H9 (cell line): Measurements from ENCODE around the gene GNAS. TPM values are rescaled to one million over a fixed set of nuclear protein-coding genes. Genes with fewer than 3 reads are reported as not detected.

ENCODE experiments used
- DNase-seq: peaks from one replicate; pipeline ENCODE4 v3.0.0-alpha.2; 2017
- H2AFZ ChIP-seq: one replicate; pipeline ENCODE4 v1.6.1; 2013; ENCODE audit warnings: mild to moderate bottlenecking, low read length, control low read depth, moderate library complexity
- H2AK5ac ChIP-seq: 2 replicates; pipeline ENCODE4 v1.6.1; 2013; ENCODE audit warnings: low read length, control low read depth, mixed read lengths; ENCODE audit not compliant: insufficient read length
- H2BK120ac ChIP-seq: one replicate; pipeline ENCODE4 v1.6.1; 2013; ENCODE audit warnings: low read depth, mild to moderate bottlenecking, low read length, control low read depth, inconsistent platforms; ENCODE audit not compliant: poor library complexity, severe bottlenecking
- H2BK12ac ChIP-seq: 2 replicates; pipeline ENCODE4 v1.6.1; 2013; ENCODE audit warnings: low read length, control low read depth, mixed read lengths, low read depth; ENCODE audit not compliant: insufficient read length
- H2BK15ac ChIP-seq: 2 replicates; pipeline ENCODE4 v1.6.1; 2013; ENCODE audit warnings: low read depth, low read length, control low read depth
- H2BK20ac ChIP-seq: one replicate; pipeline ENCODE4 v1.6.1; 2013; ENCODE audit warnings: low read depth, mild to moderate bottlenecking, low read length, control low read depth, inconsistent platforms; ENCODE audit not compliant: poor library complexity, severe bottlenecking
- H2BK5ac ChIP-seq: 2 replicates; pipeline ENCODE4 v1.6.1; 2013; ENCODE audit warnings: low read length, control low read depth, mixed read lengths; ENCODE audit not compliant: insufficient read length
- H3K14ac ChIP-seq: 2 replicates; pipeline ENCODE4 v1.6.1; 2013; ENCODE audit warnings: low read length, control low read depth; ENCODE audit not compliant: insufficient read depth
- H3K18ac ChIP-seq: 2 replicates; pipeline ENCODE4 v1.6.1; 2013; ENCODE audit warnings: low read depth, mild to moderate bottlenecking, mixed read lengths, low read length, control low read depth; ENCODE audit not compliant: insufficient read length
- H3K23ac ChIP-seq: 2 replicates; pipeline ENCODE4 v1.6.1; 2013; ENCODE audit warnings: low read length, control low read depth, mixed read lengths, low read depth; ENCODE audit not compliant: insufficient read length
- H3K23me2 ChIP-seq: 2 replicates; pipeline ENCODE4 v1.6.1; 2013; ENCODE audit warnings: low read depth, mild to moderate bottlenecking, mixed read lengths, low read length, control low read depth; ENCODE audit not compliant: insufficient read length, poor library complexity, severe bottlenecking
- H3K27ac ChIP-seq: 2 replicates; pipeline ENCODE4 v1.5.1; 2013; ENCODE audit warnings: low read length, control low read depth, mixed read lengths, low read depth; ENCODE audit not compliant: insufficient read length
- H3K27me3 ChIP-seq: 2 replicates; pipeline ENCODE4 v1.6.1; 2013; ENCODE audit warnings: low read length, control low read depth, inconsistent platforms; ENCODE audit not compliant: insufficient read depth
- H3K4ac ChIP-seq: 2 replicates; pipeline ENCODE4 v1.6.1; 2013; ENCODE audit warnings: low read depth, mild to moderate bottlenecking, control low read depth, inconsistent platforms, low read length, moderate library complexity
- H3K4me1 ChIP-seq: 2 replicates; pipeline ENCODE4 v1.6.1; 2013; ENCODE audit warnings: low read length, control low read depth, inconsistent platforms; ENCODE audit not compliant: insufficient read depth
- H3K4me2 ChIP-seq: 2 replicates; pipeline ENCODE4 v1.6.1; 2013; ENCODE audit warnings: low read length, control low read depth, mixed read lengths; ENCODE audit not compliant: insufficient read length, insufficient read depth
- H3K56ac ChIP-seq: 2 replicates; pipeline ENCODE4 v1.6.1; 2013; ENCODE audit warnings: low read depth, mild to moderate bottlenecking, mixed read lengths, low read length, control low read depth; ENCODE audit not compliant: insufficient read length
- H3K79me1 ChIP-seq: 2 replicates; pipeline ENCODE4 v1.6.1; 2013; ENCODE audit warnings: low read depth, mild to moderate bottlenecking, moderate library complexity, low read length, control low read depth, inconsistent platforms; ENCODE audit not compliant: insufficient read depth, poor library complexity, severe bottlenecking
- H3K79me2 ChIP-seq: 2 replicates; pipeline ENCODE4 v1.6.1; 2013; ENCODE audit warnings: low read length, control low read depth, inconsistent platforms; ENCODE audit not compliant: insufficient read depth
- H3K9ac ChIP-seq: 2 replicates; pipeline ENCODE4 v1.6.1; 2013; ENCODE audit warnings: low read length, control low read depth, mixed read lengths; ENCODE audit not compliant: insufficient read length; ENCODE audit errors: extremely low read depth
- H3K9me3 ChIP-seq: one replicate; pipeline ENCODE4 v1.6.1; 2013; ENCODE audit warnings: low read depth, low read length, inconsistent platforms; ENCODE audit not compliant: control insufficient read depth
- H3T11ph ChIP-seq: one replicate; pipeline ENCODE4 v1.6.1; 2013; ENCODE audit warnings: mild to moderate bottlenecking, low read length, control low read depth, inconsistent platforms
- H4K20me1 ChIP-seq: one replicate; pipeline ENCODE4 v1.6.1; 2013; ENCODE audit not compliant: control insufficient read depth, insufficient read length, insufficient read depth
- H4K5ac ChIP-seq: 2 replicates; pipeline ENCODE4 v1.6.1; 2013; ENCODE audit warnings: low read depth, mild to moderate bottlenecking, mixed read lengths, low read length, control low read depth; ENCODE audit not compliant: insufficient read length
- H4K8ac ChIP-seq: replicated peaks from 2 replicates; pipeline ENCODE4 v1.6.1; 2013; ENCODE audit warnings: low read length, control low read depth, mixed read lengths, low read depth; ENCODE audit not compliant: insufficient read length
- H4K91ac ChIP-seq: 2 replicates; pipeline ENCODE4 v1.6.1; 2013; ENCODE audit warnings: low read depth, mild to moderate bottlenecking, moderate library complexity, mixed read lengths, low read length, control low read depth; ENCODE audit not compliant: insufficient read length
- H3K27ac Mint-ChIP-seq, 3 experiments: 2 replicates in 2 of 3; 3 replicates in 1 of 3; pipeline ENCODE4 v1.8.0; 2020 to 2021; ENCODE audit warnings: mixed read lengths in 3 of 3, mild to moderate bottlenecking in 1 of 3, moderate library complexity in 1 of 3
- H3K27me3 Mint-ChIP-seq: 2 replicates; pipeline ENCODE4 v1.8.0; 2021; ENCODE audit warnings: low read depth, mild to moderate bottlenecking, moderate library complexity, mixed read lengths
- H3K36me3 Mint-ChIP-seq, 3 experiments: 2 replicates in 2 of 3; 3 replicates in 1 of 3; pipeline ENCODE4 v1.8.0; 2020 to 2021; ENCODE audit warnings: low read depth in 3 of 3, mixed read lengths in 3 of 3; ENCODE audit not compliant: insufficient read depth in 1 of 3
- H3K4me1 Mint-ChIP-seq, 2 experiments: 2 replicates each; pipeline ENCODE4 v1.8.0; 2020; ENCODE audit warnings: mixed read lengths in 2 of 2
- H3K4me3 Mint-ChIP-seq, 2 experiments: 2 replicates in 1 of 2; 3 replicates in 1 of 2; pipeline ENCODE4 v1.8.0; 2020 to 2021; ENCODE audit warnings: mild to moderate bottlenecking in 2 of 2, mixed read lengths in 2 of 2, moderate library complexity in 1 of 2
- H3K9me3 Mint-ChIP-seq, 2 experiments: 2 replicates in 1 of 2; 3 replicates in 1 of 2; pipeline ENCODE4 v1.8.0; 2020; ENCODE audit warnings: mild to moderate bottlenecking in 2 of 2, mixed read lengths in 2 of 2, moderate library complexity in 1 of 2
- WGBS: extraction: QIAGEN DNeasy Blood & Tissue Kit; methylation state at CpG from one replicate; pipeline ENCODE4 v1.1.7; 2013; ENCODE audit warnings: missing lambda C conversion rate, low lambda C conversion rate, mixed read lengths; ENCODE audit not compliant: insufficient read length; ENCODE audit errors: extremely low coverage; 5-methylcytosine and 5-hydroxymethylcytosine counted together
- total RNA-seq: library from RNA; stranded (reverse); gene quantifications from 2 replicates; pipeline ENCODE4 v1.2.1, GENCODE V29; 2021
- TF ChIP-seq, protein P1 (sequence below): fragments of 200-600 bp; sonication (generic); conservative IDR thresholded peaks from 3 replicates; pipeline ENCODE4 v1.8.0; 2021; ENCODE audit warnings: antibody characterized with exemption, mild to moderate bottlenecking

Gene GNAS
- total RNA-seq, 1 experiment from 2014 or later: 920 TPM

DNA sequence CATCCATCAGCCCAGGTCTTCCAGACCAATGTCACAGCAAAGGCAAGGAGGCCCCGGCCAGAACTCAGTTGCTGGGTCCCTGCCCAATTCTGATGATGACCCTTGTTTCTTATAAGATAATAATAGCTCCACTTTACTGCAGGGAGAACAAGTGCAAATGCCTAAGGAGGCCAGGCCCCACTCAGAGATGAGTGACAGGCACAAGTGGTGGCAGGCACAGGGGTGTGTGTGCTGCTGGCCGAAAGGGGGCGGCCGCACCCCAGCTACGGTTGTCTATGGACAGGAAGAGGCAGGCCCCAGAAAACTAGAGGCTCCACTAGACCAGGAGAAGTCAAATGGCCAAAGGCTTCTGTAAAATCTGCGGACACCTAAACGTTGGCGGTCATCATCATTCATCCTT, 30.4 kb upstream of the GNAS start:
- DNase-seq: no peak
- Mint-ChIP-seq H3K9me3 (peaks cover 0 to 10% of the 10 kb centered on the region in 2 experiments; a peak in 3 of 5 replicates), H3K36me3 (peaks cover 49 to 63% (median 61%) of the 10 kb centered on the region in 3 experiments), H3K27ac (no peak overlapping the region), H3K27me3 (peaks cover 4% of the 10 kb centered on the region), H3K4me1 (peaks cover 3 to 4% of the 10 kb centered on the region in 2 experiments; a peak in 2 of 4 replicates), H3K4me3 (no peak overlapping the region)
- H2BK20ac ChIP-seq: no peak overlapping the region
- H4K20me1 ChIP-seq: no peaks in the 10 kb centered on the region
- no peak overlapping the region for H3K4me2 ChIP-seq
- H3K79me2 ChIP-seq: no peaks in the 10 kb centered on the region
- H4K5ac ChIP-seq: no peak overlapping the region
- H3K56ac ChIP-seq: no peak overlapping the region
- no peak overlapping the region for H3K23ac ChIP-seq
- no peak overlapping the region for H3K4ac ChIP-seq
- no peak overlapping the region for H4K8ac ChIP-seq
- no peak overlapping the region for H2BK120ac ChIP-seq
- H3K79me1 ChIP-seq: peaks cover 2% of the 10 kb centered on the region
- H2AFZ ChIP-seq: no peak overlapping the region
- no peaks in the 10 kb centered on the region for H3K27me3 ChIP-seq
- no peak overlapping the region for H2BK12ac ChIP-seq
- H3K18ac ChIP-seq: no peak overlapping the region
- no peak overlapping the region for H3K9ac ChIP-seq
- H3K14ac ChIP-seq: no peak overlapping the region
- TF ChIP-seq, protein P1, sequence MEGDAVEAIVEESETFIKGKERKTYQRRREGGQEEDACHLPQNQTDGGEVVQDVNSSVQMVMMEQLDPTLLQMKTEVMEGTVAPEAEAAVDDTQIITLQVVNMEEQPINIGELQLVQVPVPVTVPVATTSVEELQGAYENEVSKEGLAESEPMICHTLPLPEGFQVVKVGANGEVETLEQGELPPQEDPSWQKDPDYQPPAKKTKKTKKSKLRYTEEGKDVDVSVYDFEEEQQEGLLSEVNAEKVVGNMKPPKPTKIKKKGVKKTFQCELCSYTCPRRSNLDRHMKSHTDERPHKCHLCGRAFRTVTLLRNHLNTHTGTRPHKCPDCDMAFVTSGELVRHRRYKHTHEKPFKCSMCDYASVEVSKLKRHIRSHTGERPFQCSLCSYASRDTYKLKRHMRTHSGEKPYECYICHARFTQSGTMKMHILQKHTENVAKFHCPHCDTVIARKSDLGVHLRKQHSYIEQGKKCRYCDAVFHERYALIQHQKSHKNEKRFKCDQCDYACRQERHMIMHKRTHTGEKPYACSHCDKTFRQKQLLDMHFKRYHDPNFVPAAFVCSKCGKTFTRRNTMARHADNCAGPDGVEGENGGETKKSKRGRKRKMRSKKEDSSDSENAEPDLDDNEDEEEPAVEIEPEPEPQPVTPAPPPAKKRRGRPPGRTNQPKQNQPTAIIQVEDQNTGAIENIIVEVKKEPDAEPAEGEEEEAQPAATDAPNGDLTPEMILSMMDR: peak; percentile 58
- H3K9me3 ChIP-seq: no peaks in the 10 kb centered on the region
- no peaks in the 10 kb centered on the region for H3K4me1 ChIP-seq
- H3T11ph ChIP-seq: no peak overlapping the region
- no peak overlapping the region for H2BK5ac ChIP-seq
- no peak overlapping the region for H2BK15ac ChIP-seq
- no CpG with 5 or more reads among the region's 8 CpGs for WGBS
- no peaks in the 10 kb centered on the region for H3K23me2 ChIP-seq
- H2AK5ac ChIP-seq: no peak overlapping the region
- H3K27ac ChIP-seq: no peak overlapping the region
- H4K91ac ChIP-seq: no peak overlapping the region
